Stimulated activated CD4-positive, alpha-beta T cell treated with anti-CD3 and anti-CD28 coated beads, Interleukin-2, amount 100 ng/mL, for 48 hours (primary cell): ENCODE results near the gene KRTAP9-7.
"Not testable (repeated sequence)": the region's sequence is repeated elsewhere in the genome, so short reads cannot be mapped to it uniquely, and the experiment has no call there.

Experiments used
- DNase-seq, 2 donors: peaks; one replicate each; pipeline ENCODE4 v3.0.0-alpha.2; 2020

KRTAP9-7 gene, protein sequence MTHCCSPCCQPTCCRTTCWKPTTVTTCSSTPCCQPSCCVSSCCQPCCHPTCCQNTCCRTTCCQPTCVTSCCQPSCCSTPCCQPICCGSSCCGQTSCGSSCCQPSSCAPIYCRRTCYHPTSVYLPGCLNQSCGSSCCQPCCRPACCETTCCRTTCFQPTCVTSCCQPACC

DNA sequence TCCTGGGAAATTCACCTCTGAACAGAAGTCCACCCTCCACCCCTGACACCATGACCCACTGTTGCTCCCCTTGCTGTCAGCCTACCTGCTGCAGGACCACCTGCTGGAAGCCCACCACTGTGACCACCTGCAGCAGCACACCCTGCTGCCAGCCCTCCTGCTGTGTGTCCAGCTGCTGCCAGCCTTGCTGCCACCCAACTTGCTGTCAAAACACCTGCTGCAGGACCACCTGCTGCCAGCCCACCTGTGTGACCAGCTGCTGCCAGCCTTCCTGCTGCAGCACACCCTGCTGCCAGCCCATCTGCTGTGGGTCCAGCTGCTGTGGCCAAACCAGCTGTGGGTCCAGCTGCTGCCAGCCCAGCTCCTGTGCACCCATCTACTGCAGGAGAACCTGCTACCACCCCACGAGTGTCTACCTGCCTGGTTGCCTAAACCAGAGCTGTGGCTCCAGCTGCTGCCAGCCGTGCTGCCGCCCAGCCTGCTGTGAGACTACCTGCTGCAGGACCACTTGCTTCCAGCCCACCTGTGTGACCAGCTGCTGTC is at the start of gene KRTAP9-7:
Gene KRTAP9-7 (plus strand): TSS at position 51 of the 543 bp plus-strand sequence. CDS start 0 bp downstream, at position 51.
- not testable (repeated sequence) for DNase-seq

DNA sequence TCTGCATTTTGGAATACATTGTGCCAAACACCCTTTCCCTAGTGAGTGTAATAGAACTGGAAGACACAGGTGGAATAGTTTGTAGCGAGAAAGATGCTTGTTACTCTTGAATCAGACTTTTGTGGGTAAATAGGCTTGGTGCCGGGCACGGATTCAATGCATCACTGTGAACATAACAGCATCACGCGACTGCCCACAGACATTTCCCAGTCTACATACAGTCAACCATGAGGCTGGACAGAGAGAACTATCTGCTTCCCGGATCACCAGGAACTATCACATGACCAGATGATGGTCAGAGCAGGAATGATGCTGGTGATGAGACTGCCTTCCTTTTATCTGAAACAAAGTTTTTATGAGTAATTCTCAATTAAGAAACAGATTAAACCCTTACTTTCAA is 49.4 kb upstream of the KRTAP9-7 start:
- DNase-seq = no peak

DNA sequence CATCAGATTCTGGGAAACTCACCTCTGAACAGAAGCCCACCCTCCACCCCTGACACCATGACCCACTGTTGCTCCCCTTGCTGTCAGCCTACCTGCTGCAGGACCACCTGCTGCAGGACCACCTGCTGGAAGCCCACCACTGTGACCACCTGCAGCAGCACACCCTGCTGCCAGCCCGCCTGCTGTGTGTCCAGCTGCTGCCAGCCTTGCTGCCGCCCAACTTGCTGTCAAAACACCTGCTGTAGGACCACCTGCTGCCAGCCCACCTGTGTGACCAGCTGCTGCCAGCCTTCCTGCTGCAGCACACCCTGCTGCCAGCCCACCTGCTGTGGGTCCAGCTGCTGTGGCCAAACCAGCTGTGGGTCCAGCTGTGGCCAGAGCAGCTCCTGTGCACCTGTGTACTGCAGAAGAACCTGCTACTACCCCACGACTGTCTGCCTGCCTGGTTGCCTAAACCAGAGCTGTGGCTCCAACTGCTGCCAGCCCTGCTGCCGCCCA is 48.9 kb upstream of the KRTAP9-7 start, which contains the start of gene KRTAP9-2:
Gene KRTAP9-2 (plus strand): TSS at position 51 of the 498 bp plus-strand sequence. CDS start 7 bp downstream, at position 58.
- not testable (repeated sequence) for DNase-seq

DNA sequence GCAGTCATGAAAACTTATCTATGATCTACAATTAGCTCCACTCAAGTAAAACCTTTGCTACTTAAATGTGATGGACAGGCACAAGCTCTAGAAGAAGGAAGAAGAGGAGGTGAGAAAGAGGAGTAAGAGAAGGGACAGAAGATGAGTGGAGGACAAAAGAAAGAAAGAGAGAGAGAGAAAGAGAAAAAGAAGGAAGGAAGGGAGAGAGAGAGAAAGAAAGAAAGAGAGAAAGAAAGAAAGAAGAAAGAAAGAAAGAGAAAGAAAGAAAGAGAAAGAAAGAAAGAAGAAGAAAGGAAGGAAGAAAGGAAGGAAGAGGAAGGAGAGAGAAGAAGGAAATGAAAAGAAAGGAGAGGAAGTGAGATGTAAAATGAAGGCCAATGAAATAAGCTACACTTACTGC is 45.4 kb upstream of the KRTAP9-7 start:
- DNase-seq = no peak

DNA sequence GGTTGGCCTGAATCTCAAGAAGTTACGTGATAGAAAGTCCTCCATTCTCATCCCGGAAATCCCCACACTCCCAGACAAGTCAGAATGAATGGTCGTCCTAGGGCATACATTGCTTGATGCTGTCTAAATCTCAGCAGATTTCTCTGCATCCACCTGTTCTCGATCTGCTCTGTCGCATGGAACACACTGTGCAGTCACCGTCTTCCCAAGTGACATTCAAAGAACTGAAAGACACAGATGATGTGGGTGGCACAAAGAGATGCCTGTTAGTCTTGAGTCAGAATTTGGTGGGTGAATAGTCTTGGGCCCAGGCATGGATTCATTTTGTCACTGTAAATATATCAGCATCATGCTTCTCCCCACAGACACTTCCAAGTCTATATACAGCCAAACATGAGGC is 43.8 kb upstream of the KRTAP9-7 start:
- no peak for DNase-seq

DNA sequence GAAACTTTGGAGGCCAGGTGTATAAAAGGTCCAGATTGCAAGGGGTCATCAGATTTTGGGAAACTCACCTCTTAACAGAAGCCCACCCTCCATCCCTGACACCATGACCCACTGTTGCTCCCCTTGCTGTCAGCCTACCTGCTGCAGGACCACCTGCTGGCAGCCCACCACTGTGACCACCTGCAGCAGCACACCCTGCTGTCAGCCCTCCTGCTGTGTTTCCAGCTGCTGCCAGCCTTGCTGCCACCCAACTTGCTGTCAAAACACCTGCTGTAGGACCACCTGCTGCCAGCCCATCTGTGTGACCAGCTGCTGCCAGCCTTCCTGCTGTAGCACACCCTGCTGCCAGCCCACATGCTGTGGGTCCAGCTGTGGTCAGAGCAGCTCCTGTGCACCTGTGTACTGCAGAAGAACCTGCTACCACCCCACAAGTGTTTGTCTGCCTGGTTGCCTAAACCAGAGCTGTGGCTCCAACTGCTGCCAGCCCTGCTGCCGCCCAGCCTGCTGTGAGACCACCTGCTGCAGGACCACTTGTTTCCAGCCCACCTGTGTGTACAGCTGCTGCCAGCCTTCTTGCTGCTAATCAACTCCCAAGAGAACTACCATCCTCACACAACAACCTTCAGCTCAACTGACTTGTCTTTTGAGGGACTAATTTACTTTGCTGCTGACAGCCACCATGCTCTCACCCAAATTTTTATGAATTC is 42.9 kb upstream of the KRTAP9-7 start, which contains the start of gene KRTAP9-3:
Gene KRTAP9-3 (plus strand): TSS at position 51 of the 707 bp plus-strand sequence. CDS start 53 bp downstream, at position 104.
- not testable (repeated sequence) for DNase-seq

DNA sequence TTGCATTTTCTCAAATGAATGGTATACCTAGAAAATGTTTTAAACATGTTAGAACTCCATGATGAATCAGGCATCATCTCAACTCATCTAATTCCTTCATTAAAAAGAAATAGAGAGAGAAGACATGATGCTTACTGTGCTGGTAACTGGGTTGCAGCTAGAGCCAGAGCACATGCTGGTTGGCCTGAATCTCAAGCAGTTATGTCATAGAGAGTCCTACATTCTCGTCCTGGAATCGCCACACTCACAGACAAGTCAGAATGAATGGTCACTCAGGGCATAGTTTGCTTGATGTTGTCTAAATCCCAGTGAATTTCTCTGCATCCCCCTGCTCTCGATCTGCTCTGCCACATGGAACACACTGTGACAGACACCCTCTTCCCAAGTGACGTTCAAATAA is 38.4 kb upstream of the KRTAP9-7 start:
- not testable (repeated sequence) for DNase-seq

DNA sequence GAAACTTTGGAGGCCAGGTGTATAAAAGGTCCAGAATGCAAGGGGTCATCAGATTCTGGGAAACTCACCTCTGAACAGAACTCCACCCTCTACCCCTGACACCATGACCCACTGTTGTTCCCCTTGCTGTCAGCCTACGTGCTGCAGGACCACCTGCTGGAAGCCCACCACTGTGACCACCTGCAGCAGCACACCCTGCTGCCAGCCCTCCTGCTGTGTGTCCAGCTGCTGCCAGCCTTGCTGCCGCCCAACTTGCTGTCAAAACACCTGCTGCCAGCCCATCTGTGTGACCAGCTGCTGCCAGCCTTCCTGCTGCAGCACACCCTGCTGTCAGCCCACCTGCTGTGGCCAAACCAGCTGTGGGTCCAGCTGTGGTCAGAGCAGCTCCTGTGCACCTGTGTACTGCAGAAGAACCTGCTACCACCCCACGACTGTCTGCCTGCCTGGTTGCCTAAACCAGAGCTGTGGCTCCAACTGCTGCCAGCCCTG is 37.5 kb upstream of the KRTAP9-7 start, which contains the start of gene KRTAP9-8:
Gene KRTAP9-8 (plus strand): TSS at position 51 of the 489 bp plus-strand sequence. CDS start 53 bp downstream, at position 104.
- not testable (repeated sequence) for DNase-seq

DNA sequence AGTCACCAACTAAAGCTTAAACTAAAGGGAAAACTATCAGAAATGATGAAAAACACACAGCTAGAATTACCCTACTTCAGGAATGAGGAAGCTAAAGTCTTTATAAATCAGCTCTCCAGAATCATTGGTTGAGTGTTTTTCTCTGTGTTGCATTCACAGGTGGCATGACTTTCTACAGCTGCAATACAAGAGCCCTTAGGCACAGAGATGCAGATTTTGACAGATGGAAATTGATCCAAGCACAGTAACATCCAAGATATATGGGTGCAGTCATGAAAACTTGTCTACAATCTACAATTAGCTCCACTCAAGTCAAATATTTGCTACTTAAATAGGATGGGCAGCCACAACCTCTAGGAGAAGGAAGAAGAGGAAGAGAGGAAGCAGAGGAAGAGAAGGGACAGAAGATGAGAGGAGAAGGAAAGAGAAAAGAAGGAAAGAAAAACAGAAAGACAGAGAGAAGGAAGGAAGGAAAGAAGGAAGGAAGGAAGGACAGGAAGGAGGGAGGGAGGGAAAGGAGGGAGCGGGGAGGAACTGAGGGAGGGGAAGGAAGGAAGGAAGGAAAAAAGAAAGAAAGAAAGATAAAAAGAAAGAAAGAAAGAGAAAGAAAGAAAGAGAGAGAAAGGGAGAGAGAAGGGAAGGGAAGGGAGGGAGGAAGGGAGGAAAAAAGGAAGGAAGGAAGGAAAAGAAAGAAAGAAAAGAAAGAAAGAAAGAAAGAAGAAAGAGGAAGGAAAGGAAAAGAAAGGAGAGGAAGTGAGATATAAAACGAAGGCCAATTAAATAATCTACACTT is 28.3 kb upstream of the KRTAP9-7 start:
- DNase-seq = not testable (repeated sequence)

DNA sequence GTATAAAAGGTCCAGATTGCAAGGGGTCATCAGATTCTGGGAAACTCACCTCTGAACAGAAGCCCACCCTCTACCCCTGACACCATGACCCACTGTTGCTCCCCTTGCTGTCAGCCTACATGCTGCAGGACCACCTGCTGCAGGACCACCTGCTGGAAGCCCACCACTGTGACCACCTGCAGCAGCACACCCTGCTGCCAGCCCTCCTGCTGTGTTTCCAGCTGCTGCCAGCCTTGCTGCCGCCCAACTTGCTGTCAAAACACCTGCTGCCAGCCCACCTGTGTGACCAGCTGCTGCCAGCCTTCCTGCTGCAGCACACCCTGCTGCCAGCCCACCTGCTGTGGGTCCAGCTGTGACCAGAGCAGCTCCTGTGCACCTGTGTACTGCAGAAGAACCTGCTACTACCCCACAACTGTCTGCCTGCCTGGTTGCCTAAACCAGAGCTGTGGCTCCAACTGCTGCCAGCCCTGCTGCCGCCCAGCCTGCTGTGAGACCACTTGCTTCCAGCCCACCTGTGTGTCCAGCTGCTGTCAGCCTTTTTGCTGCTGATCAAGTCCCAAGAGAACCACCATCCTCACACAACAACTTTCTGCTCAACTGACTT is 25.8 kb upstream of the KRTAP9-7 start, which contains the start of gene KRTAP9-4:
Gene KRTAP9-4 (plus strand): TSS at position 51 of the 604 bp plus-strand sequence. CDS start 34 bp downstream, at position 85.
- not testable (repeated sequence) for DNase-seq

DNA sequence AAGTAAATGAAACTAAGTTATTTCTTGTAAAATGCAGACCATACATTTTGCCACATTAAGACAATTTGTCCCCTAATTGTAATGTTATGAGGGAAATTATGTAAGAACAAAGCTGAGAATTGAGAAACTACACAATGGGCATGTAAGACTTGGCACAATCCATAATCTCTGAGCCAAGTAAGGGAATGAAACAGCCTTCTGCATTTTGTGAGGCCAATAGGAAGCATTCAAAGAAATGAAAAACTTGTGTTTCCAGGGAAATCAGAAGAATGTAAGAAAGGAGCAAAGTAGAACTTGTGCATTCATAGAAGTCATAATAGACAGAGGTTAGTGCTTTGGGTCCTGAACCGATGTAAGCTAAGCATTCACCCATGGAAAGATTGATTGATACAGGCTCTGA is 24.2 kb upstream of the KRTAP9-7 start:
- no peak for DNase-seq

DNA sequence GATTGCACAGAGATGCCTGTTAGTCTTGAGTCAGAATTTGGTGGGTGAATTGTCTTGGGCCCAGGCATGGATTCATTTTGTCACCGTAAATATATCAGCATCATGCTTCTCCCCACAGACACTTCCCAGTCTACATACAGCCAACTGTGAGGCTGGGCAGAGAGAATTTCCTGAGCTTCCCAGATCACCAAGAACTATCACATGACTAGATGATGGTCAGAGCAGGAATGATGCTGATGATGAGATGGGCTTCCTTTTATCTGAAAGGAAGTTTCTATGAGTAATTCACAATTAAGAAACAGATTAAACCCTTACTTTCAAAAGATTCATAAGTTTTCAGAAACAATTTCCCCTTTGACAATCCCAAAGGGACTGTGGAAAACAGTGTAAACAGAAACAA is 20.6 kb upstream of the KRTAP9-7 start:
- DNase-seq = no peak

DNA sequence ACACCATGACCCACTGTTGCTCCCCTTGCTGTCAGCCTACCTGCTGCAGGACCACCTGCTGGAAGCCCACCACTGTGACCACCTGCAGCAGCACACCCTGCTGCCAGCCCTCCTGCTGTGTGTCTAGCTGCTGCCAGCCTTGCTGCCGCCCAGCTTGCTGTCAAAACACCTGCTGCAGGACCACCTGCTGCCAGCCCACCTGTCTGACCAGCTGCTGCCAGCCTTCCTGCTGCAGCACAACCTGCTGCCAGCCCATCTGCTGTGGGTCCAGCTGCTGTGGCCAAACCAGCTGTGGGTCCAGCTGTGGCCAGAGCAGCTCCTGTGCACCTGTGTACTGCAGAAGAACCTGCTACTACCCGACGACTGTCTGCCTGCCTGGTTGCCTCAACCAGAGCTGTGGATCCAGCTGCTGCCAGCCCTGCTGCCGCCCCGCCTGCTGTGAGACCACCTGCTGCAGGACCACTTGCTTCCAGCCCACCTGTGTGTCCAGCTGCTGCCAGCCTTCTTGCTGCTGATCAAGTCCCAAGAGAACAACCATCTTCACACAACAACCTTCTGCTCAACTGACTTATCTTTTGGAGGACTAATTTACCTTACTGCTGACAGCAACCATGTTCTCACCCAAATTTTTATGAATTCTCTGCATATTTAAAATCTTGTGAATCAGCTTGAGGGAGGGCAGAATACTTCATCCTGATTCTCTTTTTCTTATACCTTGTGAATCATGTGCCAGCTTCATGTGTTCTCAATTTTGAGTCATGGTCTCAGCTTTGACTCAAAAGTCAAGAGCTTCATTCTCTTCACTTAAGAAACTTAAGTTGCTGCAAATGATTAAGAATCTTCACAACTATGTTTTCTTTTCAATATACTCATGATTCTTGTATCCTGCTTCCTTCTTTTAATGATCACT is 19.9 kb upstream of the KRTAP9-7 start, which contains the start of gene KRTAP9-9:
Gene KRTAP9-9 (plus strand): TSS at position 4 of the 910 bp plus-strand sequence.
- DNase-seq = not testable (repeated sequence)

DNA sequence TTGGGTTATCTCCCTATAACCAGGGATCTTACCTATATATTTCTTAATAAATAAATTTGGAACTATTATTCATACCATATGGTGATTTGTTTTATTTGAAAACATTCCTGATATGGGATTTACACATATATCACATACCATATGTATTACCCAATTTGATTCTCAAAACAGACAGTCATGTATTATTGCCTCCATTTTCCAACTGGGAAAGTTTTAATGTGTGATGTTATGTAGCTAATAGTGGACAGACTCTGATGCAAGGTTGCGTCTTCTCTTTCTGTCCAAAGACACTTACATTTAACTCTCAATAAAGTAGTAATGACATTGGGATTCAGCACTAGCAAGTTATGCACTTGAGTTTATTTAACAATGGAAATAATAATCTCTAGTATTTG is 19.2 kb upstream of the KRTAP9-7 start:
- no peak for DNase-seq

DNA sequence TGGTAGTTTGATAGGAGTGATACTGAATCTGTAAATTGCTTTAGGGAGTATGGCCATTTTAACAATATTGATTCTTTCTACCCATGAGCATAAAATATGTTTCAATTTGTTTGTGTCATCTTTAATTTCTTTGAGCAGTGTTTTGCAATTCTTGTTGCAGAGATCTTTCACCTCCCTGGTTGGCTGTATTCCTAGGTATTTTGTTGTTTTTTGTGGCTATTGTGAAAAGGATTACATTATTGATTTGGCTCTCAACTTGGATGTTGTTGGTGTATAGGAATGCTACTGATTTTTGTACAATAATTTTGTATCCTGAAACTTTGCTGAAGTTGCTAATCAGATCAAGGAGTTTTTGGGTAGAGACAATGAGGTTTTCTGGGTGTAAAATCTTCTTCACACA is 17.1 kb upstream of the KRTAP9-7 start:
- DNase-seq = no peak

DNA sequence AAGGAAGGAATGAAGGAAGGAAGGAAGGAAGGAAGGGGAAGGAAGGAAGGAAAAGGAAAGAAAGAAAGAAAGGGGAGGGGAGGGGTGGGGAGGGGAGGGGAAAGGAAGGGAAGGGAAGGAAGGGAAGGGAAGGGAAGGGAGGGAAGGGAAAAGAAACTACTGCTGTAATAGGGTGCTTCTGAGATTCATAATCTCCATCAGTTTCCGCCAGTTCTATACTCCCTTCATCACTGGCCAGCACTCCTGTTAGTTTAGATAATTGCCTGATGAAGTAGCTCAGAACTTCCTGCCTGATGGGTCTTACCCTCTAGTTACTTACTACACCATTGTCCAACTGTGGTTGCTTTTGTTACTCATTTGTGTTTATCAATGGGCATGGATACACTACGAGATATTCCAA is 12.3 kb upstream of the KRTAP9-7 start:
- no peak for DNase-seq

DNA sequence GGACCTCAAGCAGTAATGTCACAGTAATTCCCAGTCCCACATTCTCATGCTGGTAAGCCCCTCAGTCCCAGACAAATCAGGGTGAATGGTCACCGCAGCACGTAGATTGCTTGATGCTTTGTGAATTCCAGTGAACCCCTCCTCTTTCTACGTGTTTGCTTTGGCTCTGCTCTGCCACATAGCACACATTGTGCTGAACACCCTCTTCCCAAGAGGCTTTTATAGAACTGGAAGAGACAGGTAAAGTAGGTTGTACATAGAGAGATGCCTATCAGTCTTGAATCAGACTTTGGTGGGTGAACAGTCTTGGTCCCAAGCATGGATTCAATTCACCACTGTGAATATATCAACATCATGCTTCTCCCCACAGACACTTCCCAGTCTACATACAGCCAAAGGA is 10.9 kb upstream of the KRTAP9-7 start:
- no peak for DNase-seq

DNA sequence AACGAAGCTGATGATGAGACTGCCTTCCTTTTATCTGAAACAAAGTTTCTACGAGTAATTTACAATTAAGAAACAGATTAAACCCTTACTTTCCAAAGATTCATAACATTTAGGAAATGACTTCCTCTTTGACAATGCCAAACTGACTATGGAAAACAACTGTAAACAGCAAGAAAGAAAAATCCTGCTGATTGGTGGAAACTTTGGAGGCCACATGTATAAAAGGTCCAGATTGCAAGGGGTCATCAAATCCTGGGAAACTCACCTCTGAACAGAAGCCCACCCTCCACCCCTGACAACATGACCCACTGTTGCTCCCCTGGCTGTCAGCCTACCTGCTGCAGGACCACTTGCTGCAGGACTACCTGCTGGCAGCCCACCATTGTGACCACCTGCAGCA is 10.4 kb upstream of the KRTAP9-7 start, which contains the start of gene KRTAP9-6:
Gene KRTAP9-6 (plus strand): TSS at position 301 of the 400 bp plus-strand sequence. CDS start 0 bp downstream, at position 301.
- no peak for DNase-seq

DNA sequence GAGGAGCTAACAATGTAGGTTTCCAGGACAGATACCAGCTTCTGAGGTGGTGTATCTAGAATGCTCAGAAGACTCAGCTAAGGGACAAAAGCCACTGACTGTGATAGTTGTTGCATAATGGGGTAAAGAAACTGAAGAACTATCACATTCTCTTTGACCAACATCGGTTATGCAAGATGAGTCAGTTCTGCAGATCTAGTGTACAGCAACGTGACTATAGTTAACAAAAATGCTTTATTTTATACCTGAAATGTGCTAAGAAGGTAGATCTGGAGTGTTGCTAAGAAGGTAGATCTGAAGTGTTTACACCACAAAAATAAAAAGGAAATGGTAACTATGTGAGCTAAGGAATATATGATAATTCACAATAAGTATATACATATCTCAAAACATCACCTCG is 7.8 kb upstream of the KRTAP9-7 start:
- DNase-seq = no peak

DNA sequence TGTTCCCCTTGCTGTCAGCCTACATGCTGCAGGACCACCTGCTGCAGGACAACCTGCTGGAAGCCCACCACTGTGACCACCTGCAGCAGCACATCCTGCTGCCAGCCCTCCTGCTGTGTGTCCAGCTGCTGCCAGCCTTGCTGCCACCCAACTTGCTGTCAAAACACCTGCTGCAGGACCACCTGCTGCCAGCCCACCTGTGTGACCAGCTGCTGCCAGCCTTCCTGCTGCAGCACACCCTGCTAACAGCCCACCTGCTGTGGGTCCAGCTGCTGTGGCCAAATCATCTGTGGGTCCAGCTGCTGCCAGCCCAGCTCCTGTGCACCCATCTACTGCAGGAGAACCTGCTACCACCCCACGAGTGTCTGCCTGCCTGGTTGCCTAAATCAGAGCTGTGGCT is 4.2 kb upstream of the KRTAP9-7 start:
- DNase-seq = not testable (repeated sequence)

DNA sequence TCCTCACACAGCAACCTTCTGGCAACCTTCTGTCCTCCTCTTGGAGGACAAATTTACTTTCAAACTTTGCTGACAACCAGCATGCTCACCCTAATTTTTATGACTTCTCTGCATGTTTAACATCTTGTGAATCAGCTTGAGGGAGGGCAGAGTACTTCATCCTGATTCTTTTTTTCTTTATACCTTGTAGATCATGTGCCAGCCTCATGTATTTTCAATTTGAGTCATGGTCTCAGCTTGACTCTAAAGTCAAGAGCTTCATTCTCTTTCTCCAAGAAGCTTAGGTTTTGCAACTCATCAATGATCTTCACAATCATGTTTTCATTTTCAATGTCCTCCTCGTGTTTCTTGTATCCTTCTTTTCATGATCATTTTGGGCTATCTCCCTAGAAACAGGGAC is 3.6 kb upstream of the KRTAP9-7 start:
- no peak for DNase-seq
